RCC 7860 (cell line): ENCODE results near the gene UPK1B.
"Not testable (repeated sequence)": the region's sequence is repeated elsewhere in the genome, so short reads cannot be mapped to it uniquely, and the experiment has no call there.

ENCODE experiments used
- DNase-seq: peaks from one replicate; pipeline ENCODE4 v3.0.0-alpha.2; 2015; ENCODE audit warnings: low spot score
- FAIRE-seq: peaks from 2 replicates; lab custom pipeline; 2012; peaks lifted over from hg19 to GRCh38; lab: Jason Lieb, UNC

Gene UPK1B

GRCh38 chr3:119243058-119243529, 69.7 kb downstream of the UPK1B start:
- not testable (repeated sequence) for DNase-seq, FAIRE-seq

- FAIRE-seq (no peak), DNase-seq (no peak)
These were observed 70.3 kb downstream of the UPK1B start for GRCh38 chr3:119243712-119244111.

- no peak for FAIRE-seq
- DNase-seq = no peak
These were observed 72.4 kb downstream of the UPK1B start for GRCh38 chr3:119245778-119246177.
